Measurements from ENCODE around the gene FBXW7.

Gene FBXW7

GRCh38 chr4:152321398-152321797 is 214.5 kb downstream of the FBXW7 start:
- DNase-seq = no peak

DNA sequence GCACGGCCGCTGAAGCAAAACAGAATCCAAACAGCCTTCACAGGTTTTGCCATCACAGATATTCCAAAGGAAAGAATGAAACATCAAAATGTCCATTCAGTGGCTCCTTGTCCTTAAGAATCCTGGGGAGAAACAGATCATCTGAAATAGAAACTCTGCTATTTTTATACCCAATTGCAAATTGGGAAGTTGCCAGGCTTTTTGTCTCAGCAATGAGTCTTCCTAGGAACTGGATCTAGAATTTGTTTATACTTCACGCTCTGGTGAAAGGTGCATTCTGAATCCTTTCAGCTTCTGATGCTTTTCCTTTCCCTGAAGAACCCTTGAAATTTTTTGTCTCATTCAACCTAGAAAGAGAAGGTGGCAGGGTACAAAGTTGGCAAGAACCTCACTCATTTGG is 218.9 kb downstream of the FBXW7 start:
- DNase-seq = no peak

DNA sequence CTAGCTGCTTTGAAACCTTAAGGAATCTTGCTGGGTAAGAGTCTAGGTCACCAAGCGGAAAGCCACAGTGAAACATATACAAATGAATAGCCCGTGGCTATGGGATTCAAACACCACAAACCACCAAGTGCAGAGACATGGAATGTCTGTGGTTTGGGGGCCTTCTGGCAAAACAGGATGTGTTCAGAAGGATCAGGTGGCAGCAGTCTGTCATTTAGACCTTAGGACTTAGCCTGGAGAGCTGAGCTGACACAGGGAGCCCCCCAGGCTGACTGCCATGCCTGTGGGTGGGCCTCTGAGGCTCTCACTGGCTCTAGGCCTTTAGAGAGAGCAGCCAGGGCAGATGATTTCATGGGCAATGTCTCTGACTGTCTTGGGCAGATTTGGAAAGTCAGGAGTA is 225.6 kb downstream of the FBXW7 start:
- no peak for DNase-seq

GRCh38 chr4:152309418-152309817 is 226.5 kb downstream of the FBXW7 start:
- no peak for DNase-seq

GRCh38 chr4:152308951-152309350 is 226.9 kb downstream of the FBXW7 start:
- DNase-seq = no peak

DNA sequence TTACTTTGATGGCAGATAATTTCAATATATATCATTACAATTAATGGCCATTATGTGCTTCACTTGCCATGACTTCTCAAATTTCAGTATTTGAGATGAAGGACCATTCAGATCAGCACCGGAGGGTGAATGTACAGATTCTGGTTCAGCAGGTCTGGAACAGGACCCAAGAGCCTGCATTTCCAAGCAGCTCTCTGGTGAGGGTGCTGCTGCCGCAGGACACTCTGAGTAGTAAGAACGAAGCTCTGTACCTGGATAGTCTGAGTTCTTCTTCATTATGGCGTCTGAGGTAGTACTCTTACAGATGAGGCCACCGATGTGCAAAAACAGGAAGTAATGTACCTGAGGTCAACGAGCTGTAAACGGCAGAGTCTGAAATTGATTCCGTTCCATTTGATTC is 228.2 kb downstream of the FBXW7 start:
- no peak for DNase-seq

DNA sequence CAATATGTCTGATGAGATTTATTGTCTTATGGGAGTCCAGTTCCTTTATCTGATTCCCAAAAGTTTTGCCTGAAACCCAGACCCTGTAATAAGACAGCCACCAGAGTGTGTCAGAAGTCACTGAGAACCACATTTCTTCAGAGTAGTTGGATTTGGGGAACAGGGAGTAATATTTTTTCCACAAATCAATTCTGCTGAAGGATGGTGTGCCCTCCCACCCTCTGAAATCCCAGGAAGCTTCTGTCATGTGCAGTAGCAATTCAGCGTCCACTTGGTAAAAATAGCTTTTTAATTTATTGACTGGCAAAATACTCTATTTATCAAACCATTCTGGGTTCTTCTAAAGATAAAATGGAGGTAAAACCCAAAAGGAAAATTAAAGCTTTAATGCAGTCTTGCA is 229.4 kb downstream of the FBXW7 start:
- no peak for DNase-seq

GRCh38 chr4:152304220-152304619 is 231.7 kb downstream of the FBXW7 start:
- no peak for DNase-seq

DNA sequence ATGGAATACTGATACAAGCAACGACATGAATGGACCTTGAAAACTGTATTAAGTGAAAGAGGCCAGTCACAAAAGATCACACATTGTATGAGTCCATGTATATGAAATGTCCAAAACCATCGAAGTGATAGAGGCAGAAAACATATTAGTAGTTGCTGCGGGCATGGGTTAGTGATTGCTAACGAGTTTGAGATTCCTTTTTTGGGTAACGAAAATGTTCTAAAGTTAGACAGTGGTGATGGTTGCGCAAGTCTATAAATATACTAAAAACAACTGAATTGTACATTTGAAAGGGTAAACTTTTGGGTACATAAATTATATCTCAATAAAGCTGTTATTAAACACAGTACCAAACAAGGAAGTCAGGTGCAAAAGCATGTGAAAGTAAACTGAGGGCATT is 234.5 kb downstream of the FBXW7 start:
- DNase-seq = no peak

- no peak for DNase-seq
Measured at GRCh38 chr4:152299553-152299952, 236.3 kb downstream of the FBXW7 start.

DNA sequence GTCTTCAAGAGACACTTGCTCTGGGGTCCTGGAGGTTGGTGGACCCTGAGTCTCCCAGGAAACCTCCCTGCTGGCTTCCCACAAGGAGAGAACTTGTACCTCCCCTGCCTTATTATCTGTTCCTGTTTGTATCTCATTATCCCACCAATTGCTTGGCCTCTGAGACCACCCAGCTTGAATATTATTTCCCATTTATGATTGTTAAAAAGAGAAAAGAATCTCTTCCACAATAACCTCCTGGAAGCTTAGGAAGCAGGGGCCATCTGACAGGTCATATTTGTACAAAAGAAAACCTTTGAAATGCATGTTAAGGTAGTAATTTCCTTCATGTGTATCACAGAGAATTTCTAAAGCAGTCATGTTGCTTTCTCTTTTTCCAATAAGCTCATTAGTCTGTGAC is 239.5 kb downstream of the FBXW7 start:
- DNase-seq = no peak

GRCh38 chr4:152294765-152295164 is 241.1 kb downstream of the FBXW7 start:
- no peak for DNase-seq

DNA sequence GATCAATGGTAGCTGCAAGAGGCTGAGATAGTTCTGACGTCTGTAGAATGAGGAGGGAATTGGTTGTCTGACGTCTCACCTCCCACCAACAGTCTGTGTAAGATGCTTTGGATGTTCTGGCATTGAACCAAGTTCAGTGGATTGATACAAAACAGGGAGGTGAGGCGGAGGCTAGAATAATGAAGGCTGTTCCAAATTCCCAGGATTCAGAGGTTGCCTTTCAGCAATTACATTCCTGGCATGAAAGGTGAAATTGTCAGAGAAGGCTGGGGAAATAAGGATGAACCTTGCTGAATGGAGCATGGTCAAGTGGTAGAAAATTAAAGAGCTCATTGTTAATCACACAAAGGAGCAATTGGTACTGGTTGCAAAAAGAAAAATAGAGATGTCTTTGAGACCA is 241.6 kb downstream of the FBXW7 start:
- no peak for DNase-seq

DNA sequence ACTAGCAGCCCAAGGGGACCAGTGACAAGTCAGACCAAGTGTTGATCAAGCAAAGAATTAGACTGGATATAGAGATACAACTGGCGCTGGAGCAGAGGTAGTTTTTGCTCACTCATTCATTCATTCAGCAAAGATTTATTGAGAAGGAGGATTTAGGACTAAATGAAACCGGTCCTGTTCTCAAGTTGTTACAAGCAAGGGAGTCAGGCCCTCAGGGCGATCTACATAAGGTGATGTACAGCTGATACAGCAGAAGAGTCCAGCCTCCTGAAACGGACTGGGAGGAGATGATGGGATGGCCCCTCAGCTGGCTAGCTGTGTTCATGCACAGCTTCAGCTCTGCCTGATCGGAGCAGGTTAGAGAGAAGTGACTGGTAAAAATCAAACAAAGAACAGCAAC is 242.4 kb downstream of the FBXW7 start:
- DNase-seq = no peak

GRCh38 chr4:152290366-152290921 is 245.4 kb downstream of the FBXW7 start:
- DNase-seq = no peak

- no peak for DNase-seq
Measured at GRCh38 chr4:152289941-152290340, 246.0 kb downstream of the FBXW7 start.

GRCh38 chr4:152289541-152289940 is 246.4 kb downstream of the FBXW7 start:
- no peak for DNase-seq

DNA sequence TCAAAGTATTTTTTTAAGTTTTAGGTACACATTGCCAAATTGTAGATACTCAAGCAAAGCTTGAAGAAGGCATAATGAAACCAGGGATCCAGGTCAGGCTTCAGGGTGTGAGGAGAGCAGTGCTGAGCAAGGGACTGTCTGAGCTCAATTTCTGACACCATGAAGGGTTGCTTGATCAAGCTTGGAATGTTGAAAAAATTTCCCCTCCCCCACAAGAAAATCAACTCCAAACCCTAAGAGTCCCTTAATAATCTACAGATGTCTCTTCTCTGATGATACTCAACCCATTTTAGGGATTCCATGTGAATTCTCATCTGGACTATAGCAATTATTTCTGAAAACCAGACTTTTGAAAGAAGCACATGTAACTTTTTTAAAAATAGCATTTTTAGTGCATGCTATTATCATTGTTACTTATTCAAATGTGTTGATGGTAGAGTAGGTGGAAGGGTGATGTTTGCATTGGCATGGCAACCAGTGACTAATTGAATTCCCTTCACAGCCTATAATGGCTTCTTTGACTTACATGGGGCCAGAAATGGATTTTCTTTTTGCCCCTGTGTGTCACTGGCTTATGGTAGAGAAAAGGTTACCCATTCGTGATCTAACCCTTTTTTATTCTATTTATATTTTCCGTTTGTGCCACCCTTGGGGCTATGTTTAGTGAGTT is 252.0 kb downstream of the FBXW7 start:
- DNase-seq = no peak

DNA sequence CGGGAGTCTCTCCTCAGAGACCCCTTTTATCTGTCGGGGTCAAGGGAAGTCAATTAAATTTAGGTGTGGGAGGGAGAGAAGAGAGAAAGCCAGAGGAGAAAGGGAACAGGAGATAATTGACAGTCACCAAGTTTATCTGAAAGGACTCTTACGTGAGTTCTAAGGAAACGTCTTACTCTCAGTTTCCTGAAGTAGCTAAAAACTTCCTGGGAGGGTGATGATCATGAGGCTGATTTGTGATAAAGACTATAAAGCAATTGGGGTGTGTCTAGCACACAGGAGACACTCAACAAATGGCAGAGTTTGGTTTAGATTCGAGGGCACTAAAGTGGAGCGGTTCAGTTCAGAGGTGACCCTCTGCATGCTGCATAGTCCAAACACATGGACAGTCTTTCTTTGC is 254.1 kb downstream of the FBXW7 start:
- no peak for DNase-seq

DNA sequence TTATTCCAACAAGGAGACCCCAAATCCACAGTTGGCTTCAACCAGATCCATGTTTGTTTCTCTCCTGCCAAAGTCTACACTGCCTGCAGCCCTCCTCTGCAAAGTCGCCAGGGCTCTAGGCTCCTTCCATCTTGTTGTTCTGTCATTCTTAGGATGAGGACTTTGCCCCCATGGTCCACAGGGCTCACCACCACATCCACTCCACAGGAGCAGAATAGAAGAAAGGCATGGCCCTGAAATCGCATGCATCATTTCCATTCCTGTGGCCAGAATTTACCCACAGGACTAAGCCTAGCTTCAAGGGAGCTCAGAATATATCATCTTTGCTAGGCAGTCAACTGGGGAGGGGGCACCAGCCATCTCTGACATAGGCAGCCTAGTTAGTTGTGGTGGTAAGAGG is 254.7 kb downstream of the FBXW7 start:
- no peak for DNase-seq

DNA sequence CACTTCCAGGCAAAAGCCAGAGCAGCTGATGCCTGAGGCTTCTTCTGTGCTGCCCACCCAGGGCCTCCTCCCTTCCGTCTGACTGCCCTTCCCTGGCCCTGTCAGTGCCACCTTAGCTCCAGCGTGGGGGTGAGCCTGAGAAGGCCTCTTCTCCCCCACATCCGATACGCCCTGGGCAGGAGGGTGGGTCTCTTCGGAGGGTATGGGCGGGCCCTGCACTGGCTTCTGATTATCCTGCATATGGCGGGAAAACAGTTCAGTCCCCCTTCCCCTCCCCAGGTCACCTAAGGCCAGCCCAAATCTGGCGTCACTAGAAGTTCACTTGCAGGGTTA is 256.7 kb downstream of the FBXW7 start:
- DNase-seq = no peak

- DNase-seq = no peak
Measured at GRCh38 chr4:152278505-152279233, 257.2 kb downstream of the FBXW7 start.

- no peak for DNase-seq
Measured at GRCh38 chr4:152278172-152278504, 257.8 kb downstream of the FBXW7 start.

DNA sequence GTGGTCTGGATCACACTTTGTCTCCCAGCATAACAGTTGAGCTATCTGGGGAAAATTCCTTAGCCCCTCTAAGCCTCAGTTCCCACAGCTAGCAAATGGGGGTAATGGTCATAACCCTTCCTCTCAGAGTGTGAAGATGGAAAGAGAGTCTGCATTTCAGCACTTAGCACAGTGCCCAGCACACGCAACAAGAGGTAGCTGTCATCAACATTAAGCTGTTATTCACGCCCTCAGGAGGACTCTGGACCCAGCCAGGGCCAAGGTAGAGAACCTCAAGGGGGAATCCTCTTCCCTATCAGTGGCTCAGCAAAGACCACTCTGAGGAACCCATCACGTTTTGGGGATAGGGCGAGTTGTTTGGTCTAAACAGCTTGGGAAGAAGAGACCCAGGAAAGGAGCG is 258.6 kb downstream of the FBXW7 start:
- DNase-seq = no peak

- no peak for DNase-seq
Measured at GRCh38 chr4:152273343-152273742, 262.5 kb downstream of the FBXW7 start.

All from CD4-positive, alpha-beta T cell treated with Interferon gamma for 1 hour (primary cell).